Neural crest cell (in vitro differentiated cells): ENCODE measurements around the gene SGMS2. TPM values are rescaled to one million over a fixed set of nuclear protein-coding genes. Genes with fewer than 3 reads are reported as not detected.

Experiments used
- DNase-seq: peaks from one replicate; pipeline ENCODE4 v3.0.0; 2021; ENCODE audit warnings: low read depth, mixed read lengths, low spot score
- H3K27ac Mint-ChIP-seq: one replicate; pipeline ENCODE4 v1.8.0; 2021; ENCODE audit warnings: mild to moderate bottlenecking, mixed read lengths; ENCODE audit not compliant: unreplicated experiment
- H3K27me3 Mint-ChIP-seq: 2 replicates; pipeline ENCODE4 v1.8.0; 2021; ENCODE audit warnings: low read depth, mild to moderate bottlenecking, mixed read lengths
- H3K36me3 Mint-ChIP-seq: 2 replicates; pipeline ENCODE4 v1.8.0; 2021; ENCODE audit warnings: low read depth, mild to moderate bottlenecking, mixed read lengths
- H3K4me1 Mint-ChIP-seq: 2 replicates; pipeline ENCODE4 v1.8.0; 2021; ENCODE audit warnings: mixed read lengths
- H3K4me3 Mint-ChIP-seq: one replicate; pipeline ENCODE4 v1.8.0; 2021; ENCODE audit warnings: mild to moderate bottlenecking, mixed read lengths
- H3K9me3 Mint-ChIP-seq: 2 replicates; pipeline ENCODE4 v1.8.0; 2021; ENCODE audit warnings: mixed read lengths
- total RNA-seq: library from RNA; stranded (reverse); gene quantifications from 2 replicates; pipeline ENCODE4 v1.2.1, GENCODE V29; 2021
- TF ChIP-seq, protein P1 (sequence below): fragments of 200-600 bp; sonication (generic); conservative IDR thresholded peaks from 2 replicates; pipeline ENCODE4 v1.5.0; 2021; ENCODE audit warnings: antibody characterized with exemption, mild to moderate bottlenecking

SGMS2 gene
- total RNA-seq, 1 donor from 2014 or later: 1.4 TPM

DNA sequence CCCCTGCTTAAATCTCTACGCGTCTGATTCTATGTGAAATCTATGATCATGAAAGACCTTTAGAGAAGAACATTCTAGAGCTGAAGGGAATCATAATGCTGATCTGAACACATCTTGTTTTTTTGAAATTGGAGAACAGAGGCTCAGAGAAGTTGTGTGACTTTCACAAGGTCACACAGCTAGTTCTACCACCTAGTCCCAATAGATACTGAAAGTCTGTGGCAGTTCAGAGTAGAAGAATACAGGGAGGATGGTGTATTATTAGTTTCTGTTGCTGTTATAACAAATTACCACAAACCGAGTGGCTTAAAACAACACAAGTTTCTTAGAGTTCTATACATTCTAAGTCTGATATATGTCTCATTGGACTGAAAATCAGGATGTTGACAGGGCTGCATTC is 121.1 kb downstream of the SGMS2 start:
- no peaks in the 10 kb centered on the region for H3K4me1 Mint-ChIP-seq
- DNase-seq: no peak
- TF ChIP-seq, protein P1, sequence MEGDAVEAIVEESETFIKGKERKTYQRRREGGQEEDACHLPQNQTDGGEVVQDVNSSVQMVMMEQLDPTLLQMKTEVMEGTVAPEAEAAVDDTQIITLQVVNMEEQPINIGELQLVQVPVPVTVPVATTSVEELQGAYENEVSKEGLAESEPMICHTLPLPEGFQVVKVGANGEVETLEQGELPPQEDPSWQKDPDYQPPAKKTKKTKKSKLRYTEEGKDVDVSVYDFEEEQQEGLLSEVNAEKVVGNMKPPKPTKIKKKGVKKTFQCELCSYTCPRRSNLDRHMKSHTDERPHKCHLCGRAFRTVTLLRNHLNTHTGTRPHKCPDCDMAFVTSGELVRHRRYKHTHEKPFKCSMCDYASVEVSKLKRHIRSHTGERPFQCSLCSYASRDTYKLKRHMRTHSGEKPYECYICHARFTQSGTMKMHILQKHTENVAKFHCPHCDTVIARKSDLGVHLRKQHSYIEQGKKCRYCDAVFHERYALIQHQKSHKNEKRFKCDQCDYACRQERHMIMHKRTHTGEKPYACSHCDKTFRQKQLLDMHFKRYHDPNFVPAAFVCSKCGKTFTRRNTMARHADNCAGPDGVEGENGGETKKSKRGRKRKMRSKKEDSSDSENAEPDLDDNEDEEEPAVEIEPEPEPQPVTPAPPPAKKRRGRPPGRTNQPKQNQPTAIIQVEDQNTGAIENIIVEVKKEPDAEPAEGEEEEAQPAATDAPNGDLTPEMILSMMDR: no peak
- H3K36me3 Mint-ChIP-seq: peaks cover 21% of the 10 kb centered on the region
- no peaks in the 10 kb centered on the region for H3K9me3 Mint-ChIP-seq
- H3K4me3 Mint-ChIP-seq: no peak overlapping the region
- no peak overlapping the region for H3K27ac Mint-ChIP-seq
- H3K27me3 Mint-ChIP-seq: no peaks in the 10 kb centered on the region

DNA sequence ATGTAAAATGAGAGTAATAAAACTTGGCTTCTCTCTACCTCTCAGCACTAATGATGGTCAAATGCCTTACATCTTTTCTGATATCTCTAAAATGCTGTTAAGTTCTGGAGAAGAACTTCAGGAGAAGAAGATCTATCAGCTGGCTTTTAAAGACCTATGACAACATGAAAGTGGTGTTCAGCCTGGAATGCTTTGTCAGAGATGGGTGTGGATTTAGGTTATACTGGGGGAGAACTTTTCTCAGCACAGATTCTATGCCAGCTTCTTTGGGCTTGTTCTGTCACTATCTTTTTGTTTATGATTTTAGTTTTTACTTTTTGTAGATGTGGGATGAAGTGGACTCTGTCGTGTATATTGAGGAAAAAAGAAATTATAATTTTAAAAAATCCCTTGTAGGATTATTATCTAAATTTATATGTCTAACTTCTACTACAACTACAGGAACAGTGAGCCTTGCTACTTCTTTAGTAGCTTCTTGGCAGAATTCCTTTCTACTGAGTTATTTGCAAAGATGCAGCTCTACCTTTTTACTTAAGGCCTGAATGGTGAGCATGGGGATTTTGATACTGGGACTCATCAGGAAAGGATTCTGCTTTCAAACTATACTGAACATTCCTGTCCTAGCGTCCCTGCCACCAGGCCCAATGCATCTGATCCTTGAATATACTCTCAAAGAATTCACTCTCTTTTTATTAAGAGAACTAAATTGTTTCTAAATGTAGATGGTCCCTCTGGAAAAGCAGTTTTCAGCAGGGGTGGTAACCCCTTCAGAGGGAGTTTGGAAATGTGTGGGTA is 126.2 kb downstream of the SGMS2 start:
- TF ChIP-seq, protein P1: no peak
- Mint-ChIP-seq H3K4me3 (no peak overlapping the region), H3K36me3 (peaks cover 17% of the 10 kb centered on the region), H3K27ac (no peak overlapping the region), H3K9me3 (peaks cover 4% of the 10 kb centered on the region), H3K27me3 (no peaks in the 10 kb centered on the region), H3K4me1 (no peaks in the 10 kb centered on the region)
- DNase-seq: no peak

DNA sequence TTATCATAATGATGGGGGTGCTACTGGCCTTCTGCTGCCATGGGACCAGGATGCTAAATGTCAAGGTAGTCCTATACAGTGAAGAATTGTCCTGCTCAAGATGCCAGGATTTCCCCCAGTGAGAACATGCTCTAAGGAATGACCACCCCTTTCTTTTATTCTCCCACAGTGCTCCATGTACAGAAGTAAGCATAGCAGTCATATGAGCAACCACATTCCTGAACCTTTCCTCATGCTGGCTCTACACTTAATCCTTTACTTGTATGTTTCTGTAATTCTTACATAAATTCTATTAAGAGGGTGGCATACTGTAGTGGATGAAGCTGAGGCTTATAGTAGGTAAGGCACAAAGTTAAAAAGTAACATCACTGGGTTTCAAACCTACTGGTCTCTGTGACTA is 126.8 kb downstream of the SGMS2 start:
- DNase-seq: no peak
- Mint-ChIP-seq H3K4me3 (no peak overlapping the region), H3K27ac (no peak overlapping the region), H3K9me3 (peaks cover 10% of the 10 kb centered on the region), H3K27me3 (no peaks in the 10 kb centered on the region), H3K4me1 (no peaks in the 10 kb centered on the region), H3K36me3 (peaks cover 20% of the 10 kb centered on the region)
- TF ChIP-seq, protein P1: no peak

DNA sequence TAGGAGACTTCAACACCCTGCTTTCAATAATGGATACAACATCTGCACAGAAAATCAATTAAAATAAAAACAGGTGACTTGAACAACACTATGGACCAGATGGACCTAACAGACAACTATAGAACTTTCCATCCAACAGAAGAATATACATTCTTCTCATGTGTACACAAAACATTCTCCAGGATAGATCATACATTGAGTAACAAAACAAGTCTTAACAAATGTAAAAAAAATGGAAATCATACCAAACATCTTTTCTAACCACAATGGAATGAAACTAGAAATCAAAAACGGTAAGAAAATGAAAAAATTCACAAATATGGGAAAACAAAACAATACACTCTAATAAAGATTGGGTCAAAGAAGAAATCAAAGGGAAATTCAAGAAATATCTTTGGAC is 131.3 kb downstream of the SGMS2 start:
- no peak overlapping the region for H3K27ac Mint-ChIP-seq

More for the DNA sequence above, 131.3 kb downstream of the SGMS2 start:
- H3K9me3 Mint-ChIP-seq: peaks cover 17% of the 10 kb centered on the region
- H3K27me3 Mint-ChIP-seq: no peaks in the 10 kb centered on the region
- H3K36me3 Mint-ChIP-seq: peaks cover 22% of the 10 kb centered on the region
- no peak overlapping the region for H3K4me3 Mint-ChIP-seq
- TF ChIP-seq, protein P1: no peak
- DNase-seq: no peak
- H3K4me1 Mint-ChIP-seq: no peaks in the 10 kb centered on the region

Other genes starting within 250 kb of the SGMS2 start
- 74.7 and 78.6 TPM in 2 replicates for gene PAPSS1, start 104.7 kb upstream of the SGMS2 start, total RNA-seq
- 7.6 and 8.4 TPM in 2 replicates for gene CYP2U1, start 106.6 kb downstream of the SGMS2 start, total RNA-seq
- gene HADH, start 165.0 kb downstream of the SGMS2 start, total RNA-seq: 71.0 and 74.3 TPM in 2 replicates